ENCODE results near the gene TANC1. TPM values are rescaled to one million over a fixed set of nuclear protein-coding genes. Genes with fewer than 3 reads are reported as not detected.

TANC1 gene
- total and polyA plus RNA-seq, 2 experiments from 2014 or later, result 22.1 to 34.8 TPM

GRCh38 chr2:158934170-158934569, 34.3 kb upstream of the TANC1 start:
- H3K9me3 ChIP-seq (ENCODE audit: low read depth), result no peaks in the 10 kb centered on the region
- no peak for DNase-seq (ENCODE audit: low read depth in 1 of 2, low spot score in 1 of 2)
- H3K27me3 ChIP-seq, result no peaks in the 10 kb centered on the region
- H3K27ac ChIP-seq, result no peak overlapping the region
- H3K4me3 ChIP-seq, result no peak overlapping the region
- H3K4me1 ChIP-seq (ENCODE audit: low read depth), result no peaks in the 10 kb centered on the region
- TF ChIP-seq, protein P1, sequence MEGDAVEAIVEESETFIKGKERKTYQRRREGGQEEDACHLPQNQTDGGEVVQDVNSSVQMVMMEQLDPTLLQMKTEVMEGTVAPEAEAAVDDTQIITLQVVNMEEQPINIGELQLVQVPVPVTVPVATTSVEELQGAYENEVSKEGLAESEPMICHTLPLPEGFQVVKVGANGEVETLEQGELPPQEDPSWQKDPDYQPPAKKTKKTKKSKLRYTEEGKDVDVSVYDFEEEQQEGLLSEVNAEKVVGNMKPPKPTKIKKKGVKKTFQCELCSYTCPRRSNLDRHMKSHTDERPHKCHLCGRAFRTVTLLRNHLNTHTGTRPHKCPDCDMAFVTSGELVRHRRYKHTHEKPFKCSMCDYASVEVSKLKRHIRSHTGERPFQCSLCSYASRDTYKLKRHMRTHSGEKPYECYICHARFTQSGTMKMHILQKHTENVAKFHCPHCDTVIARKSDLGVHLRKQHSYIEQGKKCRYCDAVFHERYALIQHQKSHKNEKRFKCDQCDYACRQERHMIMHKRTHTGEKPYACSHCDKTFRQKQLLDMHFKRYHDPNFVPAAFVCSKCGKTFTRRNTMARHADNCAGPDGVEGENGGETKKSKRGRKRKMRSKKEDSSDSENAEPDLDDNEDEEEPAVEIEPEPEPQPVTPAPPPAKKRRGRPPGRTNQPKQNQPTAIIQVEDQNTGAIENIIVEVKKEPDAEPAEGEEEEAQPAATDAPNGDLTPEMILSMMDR (IDR thresholded peaks at IDR 0.05; ENCODE audit: low read depth, low read length), result no peak
- no peaks in the 10 kb centered on the region for H3K36me3 ChIP-seq

DNA sequence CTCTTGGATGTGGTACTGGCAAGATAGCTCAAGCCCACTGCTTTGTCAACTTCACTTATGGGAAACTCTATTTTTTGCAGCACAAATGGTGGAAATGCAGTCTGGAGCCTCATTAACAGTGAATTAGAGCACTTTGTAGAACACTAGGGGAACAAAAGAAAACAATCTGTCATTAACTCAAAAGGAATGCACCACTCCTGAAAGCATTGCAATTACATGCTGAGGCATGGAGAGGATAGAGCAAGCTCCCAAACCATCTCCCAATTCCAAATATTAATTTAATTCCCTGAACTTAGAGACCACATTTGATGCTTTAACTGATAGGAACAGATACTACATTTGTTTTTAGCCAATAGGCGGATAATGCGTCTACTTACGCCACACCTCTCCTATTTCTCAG, 32.8 kb upstream of the TANC1 start:
- Histone ChIP-seq H3K27me3 (no peaks in the 10 kb centered on the region), H3K36me3 (no peaks in the 10 kb centered on the region), H3K4me1 (ENCODE audit: low read depth) (peaks cover 3% of the 10 kb centered on the region), H3K27ac (no peak overlapping the region), H3K9me3 (ENCODE audit: low read depth) (no peaks in the 10 kb centered on the region), H3K4me3 (no peak overlapping the region)
- DNase-seq (ENCODE audit: low read depth in 1 of 2, low spot score in 1 of 2), result no peak
- TF ChIP-seq, protein P1 (IDR thresholded peaks at IDR 0.05; ENCODE audit: low read depth, low read length), result no peak

DNA sequence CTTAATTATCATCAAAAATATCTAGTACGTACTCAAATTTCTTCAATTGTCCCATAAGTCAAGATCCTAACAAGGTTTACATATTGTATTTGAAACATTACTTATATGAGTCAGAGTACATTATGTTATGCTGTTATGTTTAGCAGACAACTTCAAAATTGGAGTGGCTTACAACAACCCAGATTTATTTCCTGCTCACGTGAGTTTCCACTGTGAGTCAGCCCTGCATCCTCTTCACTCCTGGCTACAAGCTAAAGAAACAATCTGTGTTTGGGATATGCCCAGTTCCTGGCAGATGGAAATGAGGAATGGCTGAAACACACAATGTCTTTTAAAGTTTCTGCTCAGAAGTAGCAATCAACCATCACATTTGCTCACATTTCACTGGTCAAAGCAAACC, 31.5 kb upstream of the TANC1 start:
- TF ChIP-seq, protein P1 (IDR thresholded peaks at IDR 0.05; ENCODE audit: low read depth, low read length), result no peak
- no peak overlapping the region for H3K4me3 ChIP-seq
- peaks cover 6% of the 10 kb centered on the region for H3K4me1 ChIP-seq (ENCODE audit: low read depth)
- H3K9me3 ChIP-seq (ENCODE audit: low read depth), result no peaks in the 10 kb centered on the region
- no peaks in the 10 kb centered on the region for H3K27me3 ChIP-seq
- peak in 1 of 2 donors; percentile 92 for DNase-seq (ENCODE audit: low read depth in 1 of 2, low spot score in 1 of 2)
- no peak overlapping the region for H3K27ac ChIP-seq
- H3K36me3 ChIP-seq, result no peaks in the 10 kb centered on the region

DNA sequence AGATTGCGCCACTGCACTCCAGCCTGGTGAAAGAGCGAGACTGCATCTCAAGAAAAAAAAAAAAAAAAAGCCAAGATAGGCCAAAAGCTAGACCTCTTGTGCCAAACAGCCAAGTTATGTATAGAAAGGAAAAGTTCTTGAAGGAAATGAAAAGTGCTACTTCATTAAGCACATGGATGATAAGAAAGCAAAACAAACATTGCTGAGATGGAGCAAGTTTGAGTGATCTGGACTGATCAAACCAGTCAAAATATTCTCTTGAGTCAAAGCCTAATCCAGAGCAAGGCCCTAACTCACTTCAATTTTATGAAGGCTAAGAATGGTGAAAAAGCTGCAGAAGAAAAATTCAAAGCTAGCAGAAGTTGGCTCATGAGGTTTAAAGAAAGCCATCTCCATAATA, 28.1 kb upstream of the TANC1 start:
- H3K4me1 ChIP-seq (ENCODE audit: low read depth), result peaks cover 6% of the 10 kb centered on the region
- no peaks in the 10 kb centered on the region for H3K9me3 ChIP-seq (ENCODE audit: low read depth)
- no peak overlapping the region for H3K4me3 ChIP-seq
- H3K27ac ChIP-seq, result no peak overlapping the region
- TF ChIP-seq, protein P1 (IDR thresholded peaks at IDR 0.05; ENCODE audit: low read depth, low read length), result no peak
- no peaks in the 10 kb centered on the region for H3K36me3 ChIP-seq
- DNase-seq (ENCODE audit: low read depth in 1 of 2, low spot score in 1 of 2), result no peak
- H3K27me3 ChIP-seq, result no peaks in the 10 kb centered on the region

- Histone ChIP-seq H3K9me3 (ENCODE audit: low read depth) (no peaks in the 10 kb centered on the region), H3K27me3 (peaks cover 3% of the 10 kb centered on the region), H3K4me1 (ENCODE audit: low read depth) (peaks cover 6% of the 10 kb centered on the region), H3K27ac (no peak overlapping the region), H3K36me3 (no peaks in the 10 kb centered on the region), H3K4me3 (no peak overlapping the region)
- no peak for DNase-seq (ENCODE audit: low read depth in 1 of 2, low spot score in 1 of 2)
- TF ChIP-seq, protein P1 (IDR thresholded peaks at IDR 0.05; ENCODE audit: low read depth, low read length), result no peak
These were observed 24.5 kb upstream of the TANC1 start for GRCh38 chr2:158943973-158944372.
